NCI-H526 (cell line): ENCODE data around the gene ZNF74.
"Not testable (repeated sequence)": the region's sequence is repeated elsewhere in the genome, so short reads cannot be mapped to it uniquely, and the experiment has no call there.

Source experiments
- DNase-seq, 2 experiments: peaks; one replicate each; lab custom pipeline; 2025; lab: John Stamatoyannopoulos, UW

ZNF74 gene

GRCh38 chr22:20400606-20401375 lies 6.8 kb downstream of the ZNF74 start:
- no peak for DNase-seq

- no peak for DNase-seq
These were observed 7.5 kb downstream of the ZNF74 start for GRCh38 chr22:20401376-20402014.

- no peak for DNase-seq
These were observed 9.2 kb downstream of the ZNF74 start for GRCh38 chr22:20402960-20403778.

- no peak for DNase-seq
These were observed 9.8 kb downstream of the ZNF74 start for GRCh38 chr22:20403779-20404140.

- DNase-seq = no peak
These were observed 10.9 kb downstream of the ZNF74 start for GRCh38 chr22:20404881-20405280.

GRCh38 chr22:20405291-20405930 lies 11.5 kb downstream of the ZNF74 start:
- DNase-seq = no peak

- DNase-seq = no peak
These were observed 12.2 kb downstream of the ZNF74 start for GRCh38 chr22:20405931-20406685.

- DNase-seq = no peak
These were observed 12.9 kb downstream of the ZNF74 start for GRCh38 chr22:20406686-20407408.

- DNase-seq = no peak
These were observed 13.9 kb downstream of the ZNF74 start for GRCh38 chr22:20407829-20408228.

- no peak for DNase-seq
These were observed 14.9 kb downstream of the ZNF74 start for GRCh38 chr22:20408891-20409290.

- DNase-seq = not testable (repeated sequence)
These were observed 15.4 kb downstream of the ZNF74 start for GRCh38 chr22:20409385-20409784.

- no peak for DNase-seq
These were observed 18.7 kb downstream of the ZNF74 start for GRCh38 chr22:20412474-20413216.

- no peak for DNase-seq
These were observed 19.5 kb downstream of the ZNF74 start for GRCh38 chr22:20413217-20414058.

GRCh38 chr22:20414059-20414440 lies 20.1 kb downstream of the ZNF74 start:
- DNase-seq = no peak

- no peak for DNase-seq
These were observed 20.5 kb downstream of the ZNF74 start for GRCh38 chr22:20414450-20414849.

GRCh38 chr22:20415241-20415640 lies 21.3 kb downstream of the ZNF74 start:
- not testable (repeated sequence) for DNase-seq

- not testable (repeated sequence) for DNase-seq
These were observed 21.7 kb downstream of the ZNF74 start for GRCh38 chr22:20415699-20416098.

GRCh38 chr22:20418211-20418788 lies 24.3 kb downstream of the ZNF74 start:
- peak in 1 of 2 experiments; percentile 74 for DNase-seq

- DNase-seq = no peak
These were observed 25.7 kb downstream of the ZNF74 start for GRCh38 chr22:20419664-20419951.
